ENCODE data around the gene PRELID3B.

The PRELID3B gene

DNA sequence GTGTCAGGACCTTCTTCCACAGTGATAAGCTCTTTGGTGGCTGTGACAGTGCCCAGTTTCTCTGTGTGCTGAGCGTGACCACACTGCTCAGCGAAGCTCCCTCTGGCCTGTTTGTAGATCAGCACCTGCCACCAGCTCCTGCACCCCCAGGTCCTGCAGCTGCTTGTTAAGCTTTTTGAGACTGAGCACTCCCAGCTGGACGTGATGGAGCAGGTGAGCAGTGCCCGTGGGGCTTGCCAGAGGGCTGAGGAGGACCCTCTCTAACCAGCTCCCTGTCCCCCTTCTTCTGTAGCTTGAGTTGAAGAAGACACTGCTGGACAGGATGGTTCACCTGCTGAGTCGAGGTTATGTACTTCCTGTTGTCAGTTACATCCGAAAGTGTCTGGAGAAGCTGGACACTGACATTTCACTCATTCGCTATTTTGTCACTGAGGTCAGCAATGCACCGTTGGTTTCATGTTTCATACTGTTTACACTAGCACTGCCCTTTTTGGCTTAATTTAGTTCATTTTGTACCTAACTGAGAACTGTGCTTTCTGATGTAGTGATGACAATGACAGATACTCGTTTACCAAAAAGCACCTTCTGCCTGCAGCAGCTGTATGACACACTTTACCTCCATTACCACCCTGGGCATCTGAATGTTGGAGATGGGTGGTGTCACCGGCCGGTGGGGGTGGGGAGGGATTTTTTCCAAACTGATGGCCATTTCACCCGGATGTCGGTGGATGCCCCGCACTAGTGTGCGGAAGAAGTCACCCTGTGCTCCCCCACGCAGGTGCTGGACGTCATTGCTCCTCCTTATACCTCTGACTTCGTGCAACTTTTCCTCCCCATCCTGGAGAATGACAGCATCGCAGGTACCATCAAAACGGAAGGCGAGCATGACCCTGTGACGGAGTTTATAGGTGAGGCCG, 49.0 kb downstream of the PRELID3B start:
- DNase-seq (ENCODE audit: low spot score), result no peak

DNA sequence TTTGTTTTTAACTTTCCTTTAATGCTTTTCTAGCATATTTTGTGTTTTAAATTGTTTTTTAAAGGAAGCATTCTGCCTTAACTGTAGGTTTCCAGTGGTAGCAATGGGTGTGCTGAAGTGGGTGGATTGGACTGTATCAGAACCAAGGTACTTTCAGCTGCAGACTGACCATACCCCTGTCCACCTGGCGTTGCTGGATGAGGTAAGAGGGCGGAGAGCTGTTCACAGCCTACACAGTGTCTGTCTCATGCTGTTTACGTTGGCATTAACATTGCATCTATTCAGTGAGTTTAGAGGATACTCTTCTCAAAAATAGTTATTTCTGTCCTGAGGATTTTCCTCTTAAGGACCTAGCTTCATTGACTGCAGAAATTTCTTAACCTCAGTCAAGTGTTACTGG, 49.7 kb downstream of the PRELID3B start:
- DNase-seq (ENCODE audit: low spot score), result no peak

DNA sequence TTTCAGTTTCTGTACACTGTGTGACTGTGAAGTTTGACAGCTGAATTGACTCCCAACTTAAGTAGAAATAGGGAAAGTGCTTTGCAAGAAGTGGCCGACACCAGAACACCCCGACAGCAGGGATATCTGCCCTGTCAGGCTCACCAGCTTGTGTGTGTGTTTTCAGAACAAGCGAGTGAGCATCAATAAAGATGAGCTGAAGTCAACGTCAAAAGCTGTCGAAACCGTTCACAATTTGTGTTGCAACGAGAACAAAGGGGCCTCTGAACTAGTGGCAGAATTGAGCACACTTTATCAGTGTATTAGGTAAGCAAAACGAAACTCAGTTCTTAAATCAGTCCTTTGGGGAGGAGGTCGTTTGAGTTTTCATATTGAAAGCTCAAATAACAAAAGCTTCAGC, 50.9 kb downstream of the PRELID3B start:
- DNase-seq (ENCODE audit: low spot score), result no peak

DNA sequence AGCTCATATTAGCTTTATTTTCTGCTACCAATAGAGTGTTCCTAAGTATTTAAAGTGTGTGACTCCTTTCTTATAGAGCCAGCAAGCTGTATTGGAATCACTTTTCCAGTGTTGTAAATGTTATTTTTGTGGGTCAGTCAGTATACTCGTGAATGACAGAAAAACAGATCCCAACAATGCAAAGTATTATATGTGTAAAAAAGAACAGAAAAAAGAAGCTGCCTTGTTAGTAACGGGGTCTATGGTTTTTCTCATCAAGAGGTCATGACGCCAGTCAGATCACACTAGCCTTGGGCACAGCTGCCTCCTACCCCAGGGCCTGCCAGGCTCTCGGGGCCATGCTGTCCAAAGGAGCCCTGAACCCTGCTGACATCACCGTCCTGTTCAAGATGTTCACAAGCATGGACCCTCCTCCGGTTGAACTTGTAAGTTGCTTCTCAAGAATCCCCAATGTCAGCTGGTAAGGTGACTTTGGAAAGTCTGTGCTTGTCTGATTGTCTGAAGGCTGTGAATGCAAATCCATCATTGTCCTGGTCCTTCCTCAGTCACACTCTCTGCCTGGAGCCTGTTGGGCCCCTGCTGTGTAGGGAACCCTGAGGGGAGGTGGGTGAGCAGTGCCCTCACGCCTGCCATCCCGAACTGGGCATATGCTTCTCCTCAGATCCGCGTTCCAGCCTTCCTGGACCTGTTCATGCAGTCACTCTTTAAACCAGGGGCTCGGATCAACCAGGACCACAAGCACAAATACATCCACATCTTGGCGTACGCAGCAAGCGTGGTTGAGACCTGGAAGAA, 51.7 kb downstream of the PRELID3B start:
- DNase-seq (ENCODE audit: low spot score), result no peak

DNA sequence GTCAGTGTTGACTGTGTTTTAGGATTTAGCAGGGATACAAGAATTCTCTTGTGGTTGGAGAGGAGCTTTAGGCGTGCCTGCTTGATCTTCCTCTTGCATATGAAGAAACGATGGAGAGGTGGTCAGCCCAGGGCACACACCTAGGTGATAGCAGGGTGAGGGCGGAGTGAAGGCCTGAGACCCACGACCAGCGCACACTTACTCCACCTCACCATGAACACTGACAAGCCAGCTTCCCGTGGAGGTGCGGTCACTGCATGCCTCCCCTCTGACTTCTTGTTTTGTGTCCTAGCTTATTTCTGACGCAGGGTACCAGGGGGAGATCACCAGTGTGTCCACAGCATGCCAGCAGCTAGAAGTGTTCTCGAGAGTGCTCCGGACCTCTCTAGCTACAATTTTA, 53.4 kb downstream of the PRELID3B start:
- no peak for DNase-seq (ENCODE audit: low spot score)

DNA sequence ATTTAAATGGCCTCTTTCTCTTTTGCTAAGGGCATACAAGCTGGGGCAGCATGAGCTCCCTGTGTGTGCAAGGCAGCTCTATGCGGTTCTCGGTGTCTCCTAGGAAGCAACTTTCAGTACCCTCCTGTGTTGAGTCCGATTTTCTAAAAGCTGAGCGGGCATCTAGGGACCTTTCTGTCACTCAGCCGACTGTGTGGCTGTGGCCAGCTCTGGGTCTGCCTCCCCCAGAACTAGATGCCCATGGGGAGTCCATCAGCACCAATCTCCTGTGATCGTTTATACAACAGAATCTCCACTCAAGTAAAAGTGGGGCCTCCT, 54.1 kb downstream of the PRELID3B start:
- no peak for DNase-seq (ENCODE audit: low spot score)

DNA sequence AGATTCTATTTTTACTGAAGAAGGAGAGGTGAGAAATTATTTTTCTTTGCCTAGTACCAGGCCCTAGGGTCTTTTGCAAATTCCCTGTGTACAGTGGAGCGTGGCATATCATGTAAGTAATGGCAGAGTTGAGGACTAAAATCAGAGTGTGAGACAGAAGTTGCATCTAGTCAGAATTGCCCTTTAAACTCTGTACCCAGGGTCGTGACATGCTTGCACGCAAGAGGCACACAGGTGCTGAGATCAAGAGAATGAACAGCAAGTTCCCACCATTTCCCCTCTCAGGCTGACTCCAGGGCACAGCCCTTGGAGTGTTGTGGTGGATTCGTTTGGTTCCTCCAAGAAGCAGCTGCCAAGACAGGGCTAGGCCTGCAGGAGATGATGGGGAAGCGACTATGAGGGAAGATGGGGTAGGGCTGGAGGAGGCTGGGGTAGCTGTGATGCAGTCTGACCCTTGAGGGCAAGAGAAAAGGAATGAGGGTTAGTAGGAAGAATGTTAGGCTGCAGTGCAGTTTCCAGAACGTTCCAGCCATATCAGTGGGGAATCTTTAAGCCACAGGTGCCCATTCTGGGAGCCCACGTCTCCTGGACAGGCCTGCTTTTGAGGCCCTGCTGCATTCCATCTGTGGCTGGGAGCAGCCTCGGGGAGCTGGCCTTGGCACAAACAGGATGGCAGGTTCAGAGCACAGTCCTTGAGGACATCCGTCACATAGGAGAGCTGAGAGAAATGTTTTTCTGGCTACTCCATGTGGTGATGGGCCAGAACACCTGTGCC, 54.6 kb downstream of the PRELID3B start:
- no peak for DNase-seq (ENCODE audit: low spot score)

DNA sequence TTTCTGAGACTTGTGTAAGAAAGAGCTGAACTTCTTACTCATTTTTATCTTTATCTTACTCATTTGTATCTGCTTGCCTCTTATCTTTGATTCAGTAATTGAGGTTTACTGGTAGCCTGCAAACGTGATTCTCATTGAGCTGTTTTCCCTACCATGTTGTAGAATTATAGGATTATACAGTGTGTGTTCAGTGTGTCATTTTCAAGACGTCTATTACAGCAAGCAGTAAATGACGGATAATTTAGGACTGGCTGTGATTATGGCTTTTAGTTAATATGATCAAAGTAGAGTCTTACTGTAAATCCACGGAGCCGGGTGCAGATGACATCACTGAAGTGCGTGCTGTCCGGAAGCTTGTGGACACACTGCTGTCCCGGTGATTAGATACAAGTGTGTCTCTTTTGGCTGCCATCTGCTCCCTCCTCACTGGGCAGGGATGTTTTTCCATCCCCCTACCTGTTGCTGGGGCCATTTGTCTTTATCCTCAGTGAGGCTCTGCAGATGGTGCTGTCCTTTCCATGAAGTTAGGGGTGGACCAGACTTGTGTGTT, 55.5 kb downstream of the PRELID3B start:
- DNase-seq (ENCODE audit: low spot score), result no peak

DNA sequence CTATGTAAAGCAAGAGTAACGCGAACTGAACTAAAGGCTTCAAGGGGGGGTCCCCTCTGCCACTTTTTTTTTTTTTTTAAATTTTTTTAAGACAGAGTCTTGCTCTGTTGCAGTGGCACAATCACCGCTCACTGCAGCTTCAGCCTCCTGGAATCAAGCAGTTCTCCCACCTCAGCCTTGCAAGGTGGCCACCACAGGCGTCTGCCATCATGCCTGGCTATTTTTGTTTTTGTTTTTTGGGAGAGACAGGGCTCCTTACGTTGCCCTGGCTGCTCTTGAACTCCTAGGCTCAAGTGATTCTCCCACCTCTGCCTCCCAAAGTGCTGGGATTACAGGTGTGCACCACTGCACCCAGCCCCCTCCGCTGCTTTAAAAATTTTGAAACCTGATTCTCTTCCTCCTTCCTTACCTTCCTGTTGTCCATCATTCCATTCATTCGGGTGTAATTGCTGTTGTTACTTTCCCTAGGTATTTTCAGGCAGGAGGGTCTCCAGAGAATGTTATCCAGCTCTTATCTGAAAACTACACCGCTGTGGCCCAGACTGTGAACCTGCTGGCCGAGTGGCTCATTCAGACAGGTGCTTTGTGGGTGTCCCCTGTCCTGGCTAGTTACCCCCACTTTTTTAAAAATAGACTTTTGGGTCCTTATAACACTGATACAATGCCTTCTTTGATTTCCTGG, 56.2 kb downstream of the PRELID3B start:
- DNase-seq (ENCODE audit: low spot score), result no peak

DNA sequence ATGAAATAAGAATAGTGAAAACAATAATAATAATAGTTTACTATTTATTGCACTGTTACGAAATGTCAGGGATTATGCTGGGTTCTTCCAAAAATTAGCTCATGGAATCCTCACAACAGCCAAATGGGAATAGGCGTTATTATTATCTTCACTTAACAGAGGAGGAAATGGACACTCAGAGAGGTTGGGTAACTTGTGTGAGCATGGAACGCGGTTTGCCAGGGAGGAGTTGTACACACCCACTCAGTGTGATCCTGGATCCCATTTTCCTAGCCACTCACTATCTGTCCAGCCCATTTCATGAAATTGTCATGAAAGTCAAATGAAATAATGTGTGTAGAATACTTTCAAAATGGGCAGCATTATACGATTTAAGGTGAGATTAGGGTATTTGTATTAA, 56.9 kb downstream of the PRELID3B start:
- no peak for DNase-seq (ENCODE audit: low spot score)

DNA sequence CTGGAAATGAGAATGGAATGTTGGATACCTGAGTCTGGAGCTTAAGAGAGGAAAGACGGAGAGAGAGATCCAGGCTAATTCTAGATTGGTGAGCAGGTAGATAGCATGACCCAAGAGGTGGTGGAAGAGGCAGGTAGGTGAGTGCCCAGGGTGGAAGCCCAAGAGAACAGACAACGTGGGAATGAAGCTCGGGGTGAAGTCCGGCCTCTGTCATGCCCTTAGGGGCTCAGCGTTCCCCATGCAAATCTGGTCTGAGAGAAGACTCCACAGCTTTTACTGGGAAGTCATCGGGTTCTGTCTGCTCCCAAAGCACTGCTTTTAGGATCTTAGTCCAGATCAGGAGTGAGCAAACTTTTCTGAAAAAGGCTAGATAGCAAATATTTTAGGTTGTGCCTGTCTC, 57.9 kb downstream of the PRELID3B start:
- no peak for DNase-seq (ENCODE audit: low spot score)

All from ecto neural progenitor cell (in vitro differentiated cells).